ENCODE measurements around the gene USP49. TPM values are rescaled to one million over a fixed set of nuclear protein-coding genes. Genes with fewer than 3 reads are reported as not detected.

The USP49 gene
- total and polyA plus RNA-seq, 10 of the 15 experiments (the other 5 are each of a cell fraction or from before 2014, with no cell fraction given) = 1.0 to 7.7 (median 4.3) TPM

GRCh38 chr6:41914869-41915530, 19.8 kb upstream of the USP49 start:
- DNase-seq (ENCODE audit: low read depth, low spot score) (no peak), ATAC-seq (no peak), FAIRE-seq (no peak)
- TF ChIP-seq ZBTB11 (CRISPR knock-in tag; IDR thresholded peaks at IDR 0.05) (no peak), STAT1 (conservative IDR thresholded peaks at IDR 0.05) (no peak)
- Histone ChIP-seq H3K4me3 (no peak overlapping the region), H3K4me1 (ENCODE audit: control insufficient read depth, insufficient read depth, low read length) (peaks cover 3% of the 10 kb centered on the region; the same call in 1 of the 2 replicates), H4K20me1 (ENCODE audit: control insufficient read depth, insufficient read depth) (no peaks in the 10 kb centered on the region), H3K79me2 (ENCODE audit: control insufficient read depth, insufficient read depth, low read length) (peaks cover 2% of the 10 kb centered on the region), H3K27me3 (replicated peaks in 1 of 2; ENCODE audit: control insufficient read depth in 2 of 2, insufficient read depth in 2 of 2, low read length in 1 of 2) (no peaks in the 10 kb centered on the region), H2AFZ (ENCODE audit: control insufficient read depth, low read depth, low read length) (no peak overlapping the region), H3K36me3 (ENCODE audit: control insufficient read depth in 2 of 2, insufficient read depth in 2 of 2, low read length in 1 of 2) (no peaks in the 10 kb centered on the region; a peak in 1 of 4 replicates), H3K4me2 (ENCODE audit: control insufficient read depth, insufficient read depth) (no peak overlapping the region), H3K9me3 (replicated peaks; ENCODE audit: control insufficient read depth, insufficient read depth, low read length) (no peaks in the 10 kb centered on the region), H3K9ac (ENCODE audit: control insufficient read depth, insufficient read depth, low read length) (no peak overlapping the region), H3K27ac (ENCODE audit: control insufficient read depth, insufficient read depth) (no peak overlapping the region)
- CTCF ChIA-PET = interaction anchor here (0.6 to 2.9 kb wide), 7 partner anchors 9 to 127 kb away, joined by 3 to 7 read pairs (median 4); no protein-coding TSS in a partner anchor
- SMC1A ChIA-PET (ENCODE audit: uncharacterized antibody, unreplicated experiment) = interaction anchor here (0.8 to 1.6 kb wide), 3 partner anchors 22 to 120 kb away, joined by 3 to 4 read pairs (median 3); no protein-coding TSS in a partner anchor
- BruUV-seq (replicated peaks) = no TSS peak
- POLR2A ChIA-PET = interaction anchor here (0.9 to 1.1 kb wide), 2 partner anchors 9 to 27 kb away, joined by 3 read pairs; no protein-coding TSS in a partner anchor
- RAD21 ChIA-PET (ENCODE audit: unreplicated experiment) = no interaction called here
- intact Hi-C loops (cut with micrococcal nuclease; ENCODE audit: unreplicated experiment) = no loop called here
- WGBS (ENCODE audit: insufficient coverage, insufficient replicate concordance, low lambda C conversion rate, missing lambda C conversion rate) = 93% methylated on average over 4 of the region's 4 CpGs
- in situ Hi-C loops (cut with MboI) = no loop called here

All from GM12878 (cell line).